Left ventricle myocardium inferior (tissue), 1 donor: ENCODE results near the gene ADAMTS9. TPM values are rescaled to one million over a fixed set of nuclear protein-coding genes. Genes with fewer than 3 reads are reported as not detected.

ENCODE experiments used
- DNase-seq: peaks from one replicate; pipeline ENCODE4 v3.0.0-alpha.2; 2020
- H3K27ac ChIP-seq: fragments of 200-600 bp; replicated peaks from 2 replicates; pipeline ENCODE4 v1.8.0; 2021
- H3K27me3 ChIP-seq: fragments of 200-600 bp; 2 replicates; pipeline ENCODE4 v1.8.0; 2021; ENCODE audit warnings: low read depth
- H3K36me3 ChIP-seq: fragments of 200-600 bp; 2 replicates; pipeline ENCODE4 v1.8.0; 2021
- H3K4me1 ChIP-seq: fragments of 200-600 bp; 2 replicates; pipeline ENCODE4 v1.8.0; 2021
- H3K4me3 ChIP-seq: fragments of 200-600 bp; 2 replicates; pipeline ENCODE4 v1.8.0; 2021; ENCODE audit warnings: mild to moderate bottlenecking, moderate library complexity
- H3K9me3 ChIP-seq: fragments of 200-600 bp; replicated peaks from 2 replicates; pipeline ENCODE4 v1.8.0; 2021
- CTCF ChIP-seq: fragments of 200-600 bp; IDR thresholded peaks from 2 replicates; pipeline ENCODE4 v1.8.0; 2021; ENCODE audit warnings: antibody characterized with exemption, mild to moderate bottlenecking, borderline replicate concordance
- intact Hi-C: fragments of 100-400 bp; cut with micrococcal nuclease; formaldehyde crosslinking; loops from one replicate; pipeline ENCODE4 v1.11.0; 2022
- total RNA-seq: library from RNA; stranded (reverse); fragmentation: NEBNext Ultra II Directional; extraction: Animal tissue kit (Norgen Biotek cat#: 25700); gene quantifications from one replicate; pipeline ENCODE4 v1.2.1, GENCODE V29; 2021
- donor health status: DM: no; HTN: yes; CAD: no; lungs with severe emphysema.

Gene ADAMTS9
- total RNA-seq, 1 donor from 2014 or later = 14.7 TPM

- intact Hi-C loops = no loop called here
- no peak for DNase-seq
- H3K36me3 ChIP-seq = no peaks in the 10 kb centered on the region
- peaks cover 49% of the 10 kb centered on the region for H3K4me1 ChIP-seq
- peaks cover 6% of the 10 kb centered on the region for H3K9me3 ChIP-seq
- no peaks in the 10 kb centered on the region for H3K27me3 ChIP-seq
- TF ChIP-seq CTCF = no peak
- no peak overlapping the region for H3K4me3 ChIP-seq
- H3K27ac ChIP-seq = no peak overlapping the region
Measured at GRCh38 chr3:64664397-64664796, 23.4 kb downstream of the ADAMTS9 start.

- TF ChIP-seq CTCF = no peak
- Histone ChIP-seq H3K4me1 (peaks cover 6% of the 10 kb centered on the region), H3K27ac (no peak overlapping the region), H3K4me3 (no peak overlapping the region), H3K36me3 (peaks cover 38% of the 10 kb centered on the region), H3K9me3 (peaks cover 6% of the 10 kb centered on the region), H3K27me3 (no peaks in the 10 kb centered on the region)
- DNase-seq = no peak
- intact Hi-C loops = no loop called here
Measured at GRCh38 chr3:64659617-64659978, 28.2 kb downstream of the ADAMTS9 start.

GRCh38 chr3:64658001-64658400 lies 29.8 kb downstream of the ADAMTS9 start:
- intact Hi-C loops = no loop called here
- no peak for TF ChIP-seq CTCF
- H3K27ac ChIP-seq = no peak overlapping the region

GRCh38 chr3:64656544-64656943 lies 31.3 kb downstream of the ADAMTS9 start:
- no peaks in the 10 kb centered on the region for H3K27me3 ChIP-seq
- no peak overlapping the region for H3K4me3 ChIP-seq
- H3K9me3 ChIP-seq = no peaks in the 10 kb centered on the region
- no peak for DNase-seq
- TF ChIP-seq CTCF = no peak
- intact Hi-C loops = no loop called here
- H3K27ac ChIP-seq = no peak overlapping the region
- H3K4me1 ChIP-seq = peaks cover 14% of the 10 kb centered on the region
- H3K36me3 ChIP-seq = peaks cover 55% of the 10 kb centered on the region

More at GRCh38 chr3:64658001-64658400, 29.8 kb downstream of the ADAMTS9 start:
- Histone ChIP-seq H3K4me3 (no peak overlapping the region), H3K27me3 (no peaks in the 10 kb centered on the region), H3K4me1 (no peaks in the 10 kb centered on the region), H3K9me3 (peaks cover 6% of the 10 kb centered on the region), H3K36me3 (peaks cover 54% of the 10 kb centered on the region)
- DNase-seq = no peak

- H3K9me3 ChIP-seq = no peaks in the 10 kb centered on the region
- peaks cover 60% of the 10 kb centered on the region for H3K36me3 ChIP-seq
- intact Hi-C loops = no loop called here
Measured at GRCh38 chr3:64655160-64655559, 32.6 kb downstream of the ADAMTS9 start.

More at GRCh38 chr3:64655160-64655559, 32.6 kb downstream of the ADAMTS9 start:
- Histone ChIP-seq H3K4me1 (peaks cover 28% of the 10 kb centered on the region), H3K4me3 (no peak overlapping the region), H3K27ac (no peak overlapping the region), H3K27me3 (no peaks in the 10 kb centered on the region)
- no peak for TF ChIP-seq CTCF
- DNase-seq = no peak
